ENCODE data around the gene KRT10. TPM values are rescaled to one million over a fixed set of nuclear protein-coding genes. Genes with fewer than 3 reads are reported as not detected.
A peak's percentile ranks its signal among the peaks of the same experiment; 100 is the strongest.

The KRT10 gene
- polyA plus RNA-seq, 1 of the 3 experiments (the other 2 are of a cell fraction): 31.6 TPM

- ChIA-PET POLR2A (interaction anchor here (0.8 kb wide), 1 partner anchor 869 kb away, joined by 3 read pairs; the partner anchor contains the start of gene EIF1), CTCF (interaction anchor here (1.3 to 1.8 kb wide), 3 partner anchors 10 to 843 kb away, joined by 3 to 8 read pairs (median 5); no protein-coding TSS in a partner anchor)
- no peaks in the 10 kb centered on the region; a peak in 1 of 4 replicates for H3K4me1 ChIP-seq (ENCODE audit: control insufficient read depth in 1 of 2, insufficient read depth in 2 of 2, low read depth in 1 of 2, low read length in 1 of 2)
- no peaks in the 10 kb centered on the region; the same call in none of the 2 replicates for H3K79me2 ChIP-seq (ENCODE audit: insufficient read depth)
- H3K27ac ChIP-seq (ENCODE audit: low read depth in 2 of 2, low read length in 1 of 2): peak overlapping the region in 1 of 2 experiments; percentile 81; a peak in 2 of 4 replicates
- peak overlapping the region; percentile 67 to 81 for H3K4me3 ChIP-seq (ENCODE audit: low read depth in 2 of 2, low read length in 1 of 2)
- TF ChIP-seq FOXJ3 (CRISPR knock-in tag; IDR thresholded peaks at IDR 0.05) (no peak), MXI1 (IDR thresholded peaks at IDR 0.05; ENCODE audit: low read depth, low read length) (no peak), POLR2AphosphoS5 (IDR thresholded peaks at IDR 0.05; ENCODE audit: low read depth, low read length) (0 out of 2 replicates have a peak, but pooled peaks have one; percentile 2)
- peak; percentile 19 for DNase-seq
- H3K9ac ChIP-seq: no peak overlapping the region
- H3K36me3 ChIP-seq (replicated peaks in 1 of 2; ENCODE audit: control insufficient read depth in 1 of 2, insufficient read depth in 2 of 2, low read length in 1 of 2): peaks cover 12 to 15% of the 10 kb centered on the region in 2 experiments
- H3K9me2 ChIP-seq: no peaks in the 10 kb centered on the region
- no peaks in the 10 kb centered on the region for H3K9me3 ChIP-seq
- H4K20me1 ChIP-seq (ENCODE audit: insufficient read depth): no peaks in the 10 kb centered on the region
- H2AFZ ChIP-seq (ENCODE audit: low read depth): peak overlapping the region; percentile 99
- 33% methylated on average over 9 of the region's 9 CpGs for WGBS (ENCODE audit: low lambda C conversion rate)
- H3K4me2 ChIP-seq: peak overlapping the region; percentile 67
- H3K27me3 ChIP-seq (ENCODE audit: insufficient read depth): no peaks in the 10 kb centered on the region
- peaks cover 35% of the 10 kb centered on the region for H3F3A ChIP-seq (replicated peaks; ENCODE audit: insufficient read depth)
Observed at GRCh38 chr17:40819528-40820125, 2.8 kb downstream of the KRT10 start.

- no peaks in the 10 kb centered on the region for H3K27me3 ChIP-seq (ENCODE audit: insufficient read depth)
- no peaks in the 10 kb centered on the region for H3K9me2 ChIP-seq
- no peaks in the 10 kb centered on the region; a peak in 1 of 4 replicates for H3K4me1 ChIP-seq (ENCODE audit: control insufficient read depth in 1 of 2, insufficient read depth in 2 of 2, low read depth in 1 of 2, low read length in 1 of 2)
- no peaks in the 10 kb centered on the region; the same call in none of the 2 replicates for H3K79me2 ChIP-seq (ENCODE audit: insufficient read depth)
- peak; percentile 86 for DNase-seq
- H3K4me2 ChIP-seq: peak overlapping the region; percentile 68
- 13% methylated on average over 12 of the region's 73 CpGs for WGBS (ENCODE audit: low lambda C conversion rate)
- H2AFZ ChIP-seq (ENCODE audit: low read depth): peak overlapping the region; percentile 99
- H4K20me1 ChIP-seq (ENCODE audit: insufficient read depth): no peaks in the 10 kb centered on the region
- no peaks in the 10 kb centered on the region for H3K9me3 ChIP-seq
- peak overlapping the region; percentile 67 to 81 for H3K4me3 ChIP-seq (ENCODE audit: low read depth in 2 of 2, low read length in 1 of 2)
- no peak for TF ChIP-seq JUND (IDR thresholded peaks at IDR 0.05)
- TF ChIP-seq TAF1 (IDR thresholded peaks at IDR 0.05; ENCODE audit: borderline replicate concordance, low read depth, low read length): peak; percentile 33; the same call in 1 of the 2 replicates
- peak; percentile 60 for TF ChIP-seq ELF1 (IDR thresholded peaks at IDR 0.05)
- TF ChIP-seq POLR2AphosphoS5 (IDR thresholded peaks at IDR 0.05; ENCODE audit: low read depth, low read length): 0 out of 2 replicates have a peak, but pooled peaks have one; percentile 31
- peak; percentile 89 for TF ChIP-seq GABPA (IDR thresholded peaks at IDR 0.05; ENCODE audit: low read depth)
- TF ChIP-seq IRF3 (IDR thresholded peaks at IDR 0.05; ENCODE audit: low read depth, low read length): no peak
- no peak for TF ChIP-seq CTCF (IDR thresholded peaks at IDR 0.05)
- no peak for TF ChIP-seq CHD2 (IDR thresholded peaks at IDR 0.05; ENCODE audit: low read length, partially characterized antibody)
- TF ChIP-seq YY1 (IDR thresholded peaks at IDR 0.05; ENCODE audit: low read depth): no peak
- no peak for TF ChIP-seq RAD21 (IDR thresholded peaks at IDR 0.05; ENCODE audit: low read length)
- no peak for TF ChIP-seq FOSL2 (IDR thresholded peaks at IDR 0.05; ENCODE audit: borderline replicate concordance, low read depth)
- peak in 1 of 2 experiments; percentile 84; a peak in 1 of 4 replicates for TF ChIP-seq EP300 (IDR thresholded peaks at IDR 0.05; ENCODE audit: borderline replicate concordance in 1 of 2, low read depth in 1 of 2, low read length in 1 of 2)
- ChIA-PET POLR2A (interaction anchor here (0.6 to 1.2 kb wide), 4 partner anchors 126 to 870 kb away, joined by 3 to 4 read pairs (median 3); partner anchors contain the start of gene EIF1), CTCF (interaction anchor here (0.7 to 2.0 kb wide), 8 partner anchors 9 to 844 kb away, joined by 3 to 9 read pairs (median 3); no protein-coding TSS in a partner anchor)
- H3F3A ChIP-seq (replicated peaks; ENCODE audit: insufficient read depth): peaks cover 35% of the 10 kb centered on the region
- H3K27ac ChIP-seq (ENCODE audit: low read depth in 2 of 2, low read length in 1 of 2): peak overlapping the region; percentile 79 to 81
- peaks cover 12 to 15% of the 10 kb centered on the region in 2 experiments for H3K36me3 ChIP-seq (replicated peaks in 1 of 2; ENCODE audit: control insufficient read depth in 1 of 2, insufficient read depth in 2 of 2, low read length in 1 of 2)
- H3K9ac ChIP-seq: peak overlapping the region; percentile 66
Observed at GRCh38 chr17:40818733-40819527, 3.5 kb downstream of the KRT10 start.

Measured in SK-N-SH (cell line).